ENCODE data around the gene CRNN.

Gene CRNN

DNA sequence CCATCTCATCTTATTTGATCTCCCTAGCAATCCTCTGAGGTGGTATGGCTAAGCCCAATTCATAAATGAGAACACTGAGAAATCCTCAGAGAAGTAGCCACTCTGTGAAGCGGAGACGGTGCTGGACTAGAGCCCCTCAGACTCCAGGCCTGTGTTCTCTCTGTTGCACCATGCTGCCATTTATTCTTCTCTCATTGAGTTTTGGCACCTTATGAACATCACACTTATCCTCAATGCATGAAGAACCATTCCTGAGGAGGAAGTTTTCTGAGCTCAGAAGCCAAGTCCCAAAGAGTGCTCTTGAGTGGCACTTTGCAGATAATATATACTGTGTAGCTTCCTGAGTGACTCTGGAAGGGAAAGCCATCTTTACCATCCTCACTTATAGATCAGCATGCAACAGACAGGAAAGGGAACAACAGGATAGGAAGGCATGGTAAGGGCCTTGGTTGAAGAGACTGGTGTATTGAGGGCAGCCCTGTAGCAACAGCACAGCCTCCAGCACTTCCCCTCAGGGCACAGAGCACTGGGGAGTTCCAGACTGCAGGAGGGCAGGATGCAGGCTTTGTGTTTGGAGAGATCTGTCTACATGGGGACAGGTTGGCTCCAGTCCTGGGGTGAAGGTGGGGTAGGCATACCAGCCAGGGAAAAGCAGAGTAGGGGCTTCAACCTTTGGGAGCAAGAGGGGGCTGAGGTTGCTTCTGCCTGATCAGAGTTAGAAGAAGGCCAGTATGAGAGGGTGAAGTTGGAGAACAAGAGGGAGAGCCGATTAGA, 1.6 kb upstream of the CRNN start:
- DNase-seq, result no peak

DNA sequence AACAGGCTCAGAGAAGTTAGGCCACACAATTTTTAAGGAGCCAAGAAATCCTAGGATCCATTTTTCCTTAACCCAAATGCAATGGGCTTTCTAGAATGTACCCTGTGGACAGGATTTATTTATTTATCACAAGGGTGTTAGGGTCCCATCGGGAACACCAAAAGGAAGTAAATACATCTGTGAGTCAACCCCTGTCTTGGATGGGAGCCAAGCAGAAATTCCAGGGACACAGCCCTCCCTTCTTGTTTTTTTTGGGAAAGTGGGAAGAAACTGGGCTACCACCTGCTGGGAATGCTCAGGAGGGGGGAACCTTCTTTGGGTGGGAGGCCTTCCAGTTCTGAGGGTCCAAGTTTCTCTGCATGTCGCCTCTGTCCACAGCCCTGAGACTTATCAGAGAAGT, 1.3 kb downstream of the CRNN start:
- no peak for DNase-seq

DNA sequence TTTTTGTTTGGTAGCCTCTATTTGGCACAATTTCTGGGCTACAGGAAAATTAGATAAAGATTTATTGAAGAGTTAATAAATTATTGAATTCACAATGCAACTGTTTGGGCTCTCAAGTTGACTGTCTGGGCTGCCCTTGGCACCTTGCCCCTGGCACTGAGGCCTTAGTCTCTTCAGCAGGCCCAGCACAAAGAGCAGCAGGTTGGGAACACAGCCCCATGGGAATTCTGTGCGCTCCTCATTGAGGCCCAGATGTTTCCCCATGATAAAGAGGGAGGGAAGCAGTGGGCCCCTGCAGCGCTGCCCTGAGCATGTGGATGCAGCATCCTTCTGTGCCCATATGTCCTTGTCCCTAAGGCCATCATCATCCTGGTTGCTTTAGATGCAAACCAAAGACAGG, 2.9 kb downstream of the CRNN start:
- DNase-seq, result no peak

DNA sequence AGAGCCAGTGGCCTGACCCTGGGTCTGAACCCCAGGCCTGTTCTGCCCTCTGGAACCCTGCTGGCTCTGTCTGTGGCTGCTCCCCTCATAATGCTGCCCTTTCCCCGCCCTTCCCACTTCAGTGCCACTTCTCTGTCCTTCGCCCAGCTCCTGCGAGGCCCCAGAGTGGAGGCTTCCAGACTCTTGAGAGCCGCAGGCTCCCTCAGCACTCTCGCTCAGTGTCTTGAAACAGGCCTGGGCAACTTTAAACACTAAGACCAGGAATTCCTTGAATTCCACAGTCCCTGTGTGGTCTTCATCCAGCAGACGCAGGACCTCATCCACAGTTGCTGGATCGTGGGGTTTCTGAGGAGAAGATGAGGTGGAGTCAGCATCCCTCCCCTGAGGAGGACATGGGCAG, 3.5 kb downstream of the CRNN start:
- peak; percentile 26 for DNase-seq

DNA sequence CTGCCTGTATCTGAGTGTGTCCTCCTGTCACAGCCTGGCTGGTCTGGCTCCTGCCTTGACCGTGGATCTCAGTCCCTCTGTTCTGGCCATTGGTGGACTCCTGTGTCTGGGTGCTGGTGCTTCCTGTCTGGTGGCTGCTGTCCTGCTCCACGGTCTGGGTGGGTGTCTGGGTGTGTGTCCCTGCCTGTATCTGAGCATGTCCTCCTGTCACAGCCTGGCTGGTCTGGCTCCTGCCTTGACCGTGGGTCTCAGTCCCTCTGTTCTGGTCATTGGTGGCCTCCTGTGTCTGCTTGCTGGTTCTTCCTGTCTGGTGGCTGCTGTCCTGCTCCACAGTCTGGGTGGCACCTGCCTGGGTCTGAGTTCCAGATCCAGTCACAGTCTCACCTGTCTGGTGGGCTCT, 4.0 kb downstream of the CRNN start:
- DNase-seq, result no peak

DNA sequence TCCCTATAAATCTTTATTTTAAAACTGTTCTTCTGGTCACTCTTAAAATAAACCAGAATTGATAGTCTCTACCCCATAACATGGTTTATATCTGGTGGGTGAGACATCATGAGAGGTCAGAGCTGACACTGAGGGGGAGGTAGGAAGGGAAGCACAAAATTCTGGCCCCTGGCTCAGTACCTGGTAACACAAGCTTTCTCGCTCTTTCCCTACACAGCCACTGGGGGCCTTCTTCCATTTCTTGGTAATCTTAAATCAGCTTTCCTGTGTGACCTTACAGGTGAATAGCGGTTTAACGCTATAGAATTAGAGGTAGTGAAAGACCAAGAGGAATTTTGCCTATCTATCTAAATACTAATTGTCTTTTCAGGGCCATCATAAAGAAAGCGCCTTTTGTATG, 5.4 kb downstream of the CRNN start:
- DNase-seq, result no peak

DNA sequence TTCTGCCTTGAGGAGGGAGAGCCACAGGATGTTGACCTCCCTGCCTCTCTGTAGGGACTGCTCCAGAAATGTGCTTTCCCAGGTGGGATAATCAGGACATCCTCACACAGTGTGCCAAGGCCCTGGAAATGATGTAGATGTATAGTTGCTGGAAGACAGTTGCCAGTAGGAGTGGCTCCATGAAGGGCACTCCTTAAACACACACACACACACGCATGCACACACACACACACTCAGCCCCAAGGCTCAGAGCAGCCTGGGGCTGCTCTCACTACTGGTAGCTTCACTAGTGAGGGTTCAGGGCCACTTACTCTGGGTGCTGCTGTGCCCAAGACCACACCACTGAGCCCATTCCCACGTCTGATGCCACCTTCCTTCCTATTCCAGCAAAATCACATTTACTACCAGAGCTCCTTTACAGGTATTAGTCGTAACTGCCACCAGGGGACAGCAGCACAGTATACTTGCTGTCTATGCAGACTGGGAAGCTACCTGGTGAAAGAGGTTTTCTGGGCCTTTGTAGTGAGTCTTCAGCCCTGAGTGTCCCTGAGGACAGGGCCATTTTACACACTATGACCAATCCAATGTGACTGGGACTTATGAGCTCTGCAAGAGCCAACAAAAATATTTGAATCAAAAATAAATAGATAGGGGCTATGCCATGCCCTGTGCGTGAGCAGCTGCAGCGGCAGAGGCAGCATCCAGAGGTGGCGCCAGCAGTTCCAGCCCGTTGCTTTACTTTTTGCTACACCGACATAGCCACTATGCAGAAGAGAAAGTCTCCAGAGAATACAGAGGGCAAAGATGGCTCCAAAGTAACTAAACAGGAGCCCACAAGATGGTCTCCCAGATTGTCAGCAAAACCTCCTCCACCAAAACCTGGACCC, 15.0 kb downstream of the CRNN start:
- DNase-seq, result no peak

DNA sequence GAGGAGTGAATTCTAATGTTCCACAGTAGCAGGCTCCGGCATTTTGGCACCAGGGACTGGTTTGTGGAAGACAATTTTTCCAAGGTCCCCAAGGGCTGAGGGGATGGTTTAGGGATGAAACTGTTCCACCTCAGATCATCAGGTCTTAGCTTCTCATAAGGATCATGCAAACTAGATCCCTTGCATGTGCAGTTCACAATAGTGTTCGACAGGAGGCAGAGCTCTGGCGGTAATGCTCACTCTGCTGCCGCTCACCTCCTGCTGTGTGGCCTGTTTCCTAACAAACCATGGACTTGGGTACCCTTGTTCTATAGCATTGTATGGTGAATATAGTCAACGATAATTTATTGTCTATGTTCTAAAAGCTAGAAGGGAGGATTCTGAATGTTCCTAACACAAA, 16.6 kb downstream of the CRNN start:
- no peak for DNase-seq

DNA sequence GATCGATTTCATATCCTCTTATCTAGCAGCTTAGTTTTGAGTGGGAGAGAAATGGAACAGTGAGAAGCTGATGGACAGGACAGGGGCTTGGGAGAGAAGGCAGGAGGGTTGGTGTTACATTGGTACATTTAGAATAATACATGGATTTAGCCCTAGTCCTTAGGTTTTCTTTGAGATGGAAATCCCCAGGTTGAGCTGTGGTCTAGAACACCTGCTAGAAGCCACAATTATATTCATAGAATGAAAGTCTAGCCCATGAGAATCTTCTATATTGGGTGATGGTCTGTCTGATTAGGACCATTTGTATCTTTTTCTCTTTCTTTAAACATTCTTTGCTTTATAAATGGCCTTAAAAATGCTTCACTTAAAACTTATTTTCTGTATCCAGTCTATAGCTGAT, 19.9 kb downstream of the CRNN start:
- no peak for DNase-seq

DNA sequence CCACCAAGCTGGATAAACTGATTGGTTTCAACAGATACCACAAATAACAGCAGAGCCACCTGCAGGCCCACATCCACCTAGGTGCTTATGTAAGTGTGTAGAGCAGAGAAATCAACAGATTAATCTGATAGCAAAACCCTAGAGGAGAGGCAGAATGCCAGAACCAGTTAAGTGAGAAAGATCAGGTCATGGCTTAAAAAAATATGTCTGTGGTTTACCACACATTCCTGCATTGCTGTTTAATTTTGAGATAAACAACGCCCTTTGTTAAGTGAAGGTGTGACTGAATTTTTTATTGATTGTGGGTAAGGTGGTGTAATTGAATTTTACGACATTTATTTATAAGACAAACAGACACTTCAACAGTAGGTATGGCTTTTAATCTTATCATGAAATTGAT, 21.2 kb downstream of the CRNN start:
- no peak for DNase-seq

DNA sequence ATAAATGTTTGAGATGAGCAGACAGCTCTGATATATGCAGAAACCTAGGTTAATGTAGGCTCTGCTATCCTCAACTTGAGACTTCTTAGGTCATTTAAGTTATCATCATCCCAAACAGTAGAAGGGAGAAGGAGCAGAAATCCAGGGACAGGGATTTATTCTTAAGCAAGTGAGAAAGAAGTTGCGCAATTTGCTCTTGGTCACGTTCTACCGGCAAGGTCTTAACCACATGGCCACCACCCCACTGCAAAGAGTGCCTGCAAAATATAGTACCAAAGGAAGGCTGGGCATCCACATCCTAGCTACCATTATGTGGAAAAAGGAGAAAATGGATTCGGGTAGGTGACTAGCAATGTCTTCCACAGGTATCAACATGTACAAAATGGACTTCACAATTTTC, 25.2 kb downstream of the CRNN start:
- DNase-seq, result no peak

DNA sequence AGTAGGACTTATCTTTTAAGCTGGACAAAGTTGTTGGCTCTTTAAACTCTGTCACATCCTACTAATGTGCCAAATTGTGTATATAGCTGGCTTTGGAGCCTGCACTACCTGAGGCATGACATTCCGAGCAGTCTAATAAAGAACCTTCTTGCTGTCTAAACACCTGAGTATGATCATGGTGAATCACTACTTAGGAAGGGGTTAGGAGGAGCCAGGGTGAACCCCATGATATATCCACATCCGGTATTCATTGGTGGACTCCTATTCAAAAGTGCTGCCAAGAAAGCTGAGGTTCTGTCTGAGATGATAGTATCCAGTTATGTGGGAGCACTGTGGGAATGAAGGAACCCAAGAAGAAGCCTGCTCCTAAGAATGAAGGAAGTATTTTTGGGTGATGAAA, 27.1 kb downstream of the CRNN start:
- no peak for DNase-seq

DNA sequence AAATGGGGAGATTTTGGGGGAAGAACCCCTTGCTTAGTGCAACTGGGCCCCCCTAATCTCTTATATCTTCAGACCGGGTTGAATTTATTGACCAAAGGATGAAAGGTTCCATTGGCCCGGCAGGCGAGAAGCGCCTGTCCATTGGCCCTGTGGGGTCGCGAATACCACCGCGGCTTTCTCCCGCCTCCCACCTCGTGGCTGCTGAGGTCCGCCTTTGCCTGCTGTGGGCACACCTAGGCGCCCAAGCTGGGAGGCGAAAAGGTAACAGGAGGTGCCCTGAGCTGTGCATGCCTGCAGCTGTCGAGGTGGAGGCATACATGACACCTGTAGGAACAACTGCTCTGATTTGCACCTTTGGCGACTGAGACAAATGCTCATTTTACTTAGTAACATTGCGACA, 33.1 kb downstream of the CRNN start:
- no peak for DNase-seq

DNA sequence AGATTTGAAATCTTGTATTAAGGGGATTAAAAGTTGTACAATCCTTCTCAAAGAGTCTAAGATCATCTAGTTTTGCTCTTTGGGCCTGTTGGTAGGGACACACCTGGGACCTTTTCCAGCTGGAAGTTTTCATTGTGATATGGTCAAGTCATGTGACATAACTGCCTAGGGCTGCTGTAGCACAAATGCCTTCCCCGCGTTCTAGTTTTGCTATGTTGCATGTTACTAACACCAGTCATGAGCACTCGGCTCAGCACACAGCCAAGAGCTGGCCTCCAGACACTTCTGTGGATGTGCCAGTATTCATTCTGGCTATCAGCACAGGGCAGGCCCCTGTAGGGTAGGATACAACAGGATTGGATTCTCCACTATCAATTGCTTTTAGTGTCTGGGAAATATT, 39.6 kb downstream of the CRNN start:
- DNase-seq, result no peak

DNA sequence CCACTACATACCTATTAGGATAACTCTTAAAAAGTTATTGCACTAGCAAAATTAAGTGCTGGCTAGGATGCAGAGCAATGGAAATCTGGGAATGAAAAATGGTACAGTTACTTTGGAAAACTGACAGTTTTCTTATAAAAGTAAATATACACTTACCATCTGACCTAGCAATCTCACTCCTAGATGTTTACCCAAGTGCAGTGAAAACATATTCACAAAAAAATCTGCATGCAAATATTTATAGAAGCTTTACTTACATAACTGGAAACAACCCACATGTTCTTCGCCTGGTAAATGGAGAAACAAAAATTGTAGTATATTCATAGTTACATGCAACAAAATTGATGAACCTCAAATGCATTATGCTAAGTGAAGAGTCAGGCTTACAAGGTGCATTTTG, 41.4 kb downstream of the CRNN start:
- DNase-seq, result no peak

DNA sequence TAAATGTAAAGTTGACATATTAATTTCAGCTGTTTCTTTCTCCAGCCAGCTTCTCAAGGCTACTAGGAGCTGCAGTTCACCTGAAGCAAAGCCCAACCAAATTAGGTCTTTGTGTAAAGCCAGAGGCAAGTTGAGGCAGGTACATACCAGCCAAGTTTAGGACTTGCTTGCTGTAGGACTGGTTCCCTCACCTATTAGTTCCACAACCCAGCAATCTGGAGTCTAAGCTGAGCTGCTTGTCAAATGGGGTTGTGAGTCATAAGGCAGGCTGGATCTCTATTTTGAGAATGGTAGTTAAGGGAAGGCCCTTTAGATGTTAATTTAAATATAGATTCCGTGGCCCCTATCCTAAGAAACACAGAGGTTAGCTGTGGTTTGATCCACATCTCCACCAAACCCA, 46.6 kb downstream of the CRNN start:
- DNase-seq, result no peak

DNA sequence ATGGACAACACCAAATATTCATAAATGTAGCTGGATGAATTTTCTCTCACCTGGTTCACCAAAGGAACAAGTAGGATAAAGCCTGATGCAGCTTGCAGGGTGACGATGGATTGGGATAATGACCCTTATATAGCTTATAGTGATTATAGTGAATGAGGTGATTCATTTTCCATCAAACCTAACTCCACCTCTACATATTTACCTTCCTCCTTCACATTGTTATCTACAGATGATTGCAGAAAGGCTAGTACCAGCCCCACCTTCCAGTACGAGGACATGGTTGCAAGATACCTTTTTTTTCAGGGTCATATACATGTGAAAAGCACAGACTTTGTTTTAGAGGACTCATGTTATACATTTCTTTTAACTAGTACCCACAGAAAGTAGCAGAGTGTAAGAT, 54.2 kb downstream of the CRNN start, which contains the start of gene FLG2:
Gene FLG2 (minus strand): TSS at position 101 of the 400 bp plus-strand sequence. CDS start 1,122 bp downstream, outside the sequence.
- DNase-seq, result no peak
